ENCODE data around the gene VWA8.

Gene VWA8

GRCh38 chr13:41802684-41803444, 158.0 kb downstream of the VWA8 start:
- H3K4me3 ChIP-seq (ENCODE audit: severe bottlenecking): no peak overlapping the region
- peaks cover 12% of the 10 kb centered on the region for H3K4me1 ChIP-seq (ENCODE audit: insufficient read depth, poor library complexity, severe bottlenecking)
- peak; percentile 90 for ATAC-seq (ENCODE audit: low read depth)
- peaks cover 2% of the 10 kb centered on the region for H3K9me3 ChIP-seq (ENCODE audit: severe bottlenecking)
- H3K36me3 ChIP-seq (ENCODE audit: low read depth): peaks cover 14% of the 10 kb centered on the region
- TF ChIP-seq CTCF (IDR thresholded peaks at IDR 0.05; ENCODE audit: poor library complexity, severe bottlenecking): no peak
- DNase-seq (ENCODE audit: low spot score): no peak
- peak overlapping the region; percentile 18 for H3K27ac ChIP-seq (ENCODE audit: poor library complexity, severe bottlenecking)
- no peaks in the 10 kb centered on the region for H3K27me3 ChIP-seq (ENCODE audit: insufficient read depth, poor library complexity, severe bottlenecking)

GRCh38 chr13:41802043-41802683, 158.7 kb downstream of the VWA8 start:
- ATAC-seq (ENCODE audit: low read depth) (no peak), DNase-seq (ENCODE audit: low spot score) (no peak)
- Histone ChIP-seq H3K27ac (ENCODE audit: poor library complexity, severe bottlenecking) (peak overlapping the region; percentile 18), H3K27me3 (ENCODE audit: insufficient read depth, poor library complexity, severe bottlenecking) (no peaks in the 10 kb centered on the region), H3K36me3 (ENCODE audit: low read depth) (peaks cover 14% of the 10 kb centered on the region), H3K4me1 (ENCODE audit: insufficient read depth, poor library complexity, severe bottlenecking) (peaks cover 12% of the 10 kb centered on the region), H3K9me3 (ENCODE audit: severe bottlenecking) (peaks cover 2% of the 10 kb centered on the region), H3K4me3 (ENCODE audit: severe bottlenecking) (no peak overlapping the region)
- no peak for TF ChIP-seq CTCF (IDR thresholded peaks at IDR 0.05; ENCODE audit: poor library complexity, severe bottlenecking)

GRCh38 chr13:41791056-41791455, 169.9 kb downstream of the VWA8 start:
- ATAC-seq (ENCODE audit: low read depth): no peak
- H3K4me3 ChIP-seq (ENCODE audit: severe bottlenecking): no peak overlapping the region
- DNase-seq (ENCODE audit: low spot score): no peak
- H3K36me3 ChIP-seq (ENCODE audit: low read depth): no peaks in the 10 kb centered on the region; the same call in none of the 2 replicates
- H3K27ac ChIP-seq (ENCODE audit: poor library complexity, severe bottlenecking): no peak overlapping the region
- no peaks in the 10 kb centered on the region for H3K9me3 ChIP-seq (ENCODE audit: severe bottlenecking)
- no peaks in the 10 kb centered on the region for H3K27me3 ChIP-seq (ENCODE audit: insufficient read depth, poor library complexity, severe bottlenecking)
- peaks cover 9% of the 10 kb centered on the region for H3K4me1 ChIP-seq (ENCODE audit: insufficient read depth, poor library complexity, severe bottlenecking)
- no peak for TF ChIP-seq CTCF (IDR thresholded peaks at IDR 0.05; ENCODE audit: poor library complexity, severe bottlenecking)

- 0 out of 3 replicates have a peak, but pooled peaks have one; percentile 51 for ATAC-seq (ENCODE audit: low read depth)
- H3K4me3 ChIP-seq (ENCODE audit: severe bottlenecking): no peak overlapping the region
- peaks cover 9% of the 10 kb centered on the region for H3K4me1 ChIP-seq (ENCODE audit: insufficient read depth, poor library complexity, severe bottlenecking)
- no peak for TF ChIP-seq CTCF (IDR thresholded peaks at IDR 0.05; ENCODE audit: poor library complexity, severe bottlenecking)
- no peaks in the 10 kb centered on the region for H3K9me3 ChIP-seq (ENCODE audit: severe bottlenecking)
- H3K27ac ChIP-seq (ENCODE audit: poor library complexity, severe bottlenecking): no peak overlapping the region
- no peaks in the 10 kb centered on the region for H3K27me3 ChIP-seq (ENCODE audit: insufficient read depth, poor library complexity, severe bottlenecking)
- DNase-seq (ENCODE audit: low spot score): no peak
- H3K36me3 ChIP-seq (ENCODE audit: low read depth): no peaks in the 10 kb centered on the region; the same call in none of the 2 replicates
These were observed 172.4 kb downstream of the VWA8 start for GRCh38 chr13:41788552-41788951.
